HepG2 (cell line): Measurements from ENCODE around the gene CEP120.

Experiments
- SCMH1 ChIP-seq: sonication (generic); formaldehyde crosslinking; IDR thresholded peaks from 2 replicates; pipeline ENCODE4 v1.9.0; 2021; ENCODE audit warnings: missing genetic modification reagents, mild to moderate bottlenecking, borderline replicate concordance
- ZNF382 ChIP-seq: sonication (generic); formaldehyde crosslinking; IDR thresholded peaks from 2 replicates; pipeline ENCODE4 v1.5.0; 2020; ENCODE audit warnings: missing genetic modification reagents, mild to moderate bottlenecking, borderline replicate concordance

GRCh38 chr5:123359454-123360200 lies 63.6 kb downstream of the CEP120 start:
- TF ChIP-seq SCMH1: no peak
- no peak for TF ChIP-seq ZNF382 (CRISPR knock-in tag)
